ENCODE data around the gene SLC7A6. TPM values are rescaled to one million over a fixed set of nuclear protein-coding genes. Genes with fewer than 3 reads are reported as not detected.
"Not testable (repeated sequence)": the region's sequence is repeated elsewhere in the genome, so short reads cannot be mapped to it uniquely, and the experiment has no call there.

The SLC7A6 gene
- total RNA-seq, 1 experiment from 2014 or later, result 19.3 TPM

- DNase-seq (ENCODE audit: low read depth), result no peak
These were observed 19.0 kb downstream of the SLC7A6 start for GRCh38 chr16:68283346-68283745.

GRCh38 chr16:68283801-68284598, 19.7 kb downstream of the SLC7A6 start:
- no peak for DNase-seq (ENCODE audit: low read depth)

GRCh38 chr16:68284847-68285246, 20.5 kb downstream of the SLC7A6 start:
- DNase-seq (ENCODE audit: low read depth), result no peak

DNA sequence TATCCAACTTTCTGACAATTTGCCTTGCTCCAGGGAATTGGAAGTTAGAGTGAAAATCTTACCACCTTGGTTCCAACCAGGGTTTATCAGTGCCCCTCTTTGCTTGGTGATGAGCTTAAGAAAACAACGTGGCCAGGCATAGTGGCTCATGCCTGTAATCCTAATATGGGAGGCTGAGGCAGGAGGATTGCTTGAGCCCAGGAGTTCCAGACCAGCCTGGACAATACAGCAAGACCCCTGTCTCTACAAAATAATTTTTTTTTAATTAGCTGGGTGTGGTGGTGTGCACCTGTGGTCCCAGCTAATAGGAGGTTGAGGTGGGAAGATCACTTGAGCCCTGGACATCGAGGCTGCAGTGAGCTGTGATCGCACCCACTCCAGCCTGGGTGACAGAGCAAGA, 21.4 kb downstream of the SLC7A6 start:
- no peak for DNase-seq (ENCODE audit: low read depth)

- no peak for DNase-seq (ENCODE audit: low read depth)
These were observed 22.1 kb downstream of the SLC7A6 start for GRCh38 chr16:68286153-68287074.

DNA sequence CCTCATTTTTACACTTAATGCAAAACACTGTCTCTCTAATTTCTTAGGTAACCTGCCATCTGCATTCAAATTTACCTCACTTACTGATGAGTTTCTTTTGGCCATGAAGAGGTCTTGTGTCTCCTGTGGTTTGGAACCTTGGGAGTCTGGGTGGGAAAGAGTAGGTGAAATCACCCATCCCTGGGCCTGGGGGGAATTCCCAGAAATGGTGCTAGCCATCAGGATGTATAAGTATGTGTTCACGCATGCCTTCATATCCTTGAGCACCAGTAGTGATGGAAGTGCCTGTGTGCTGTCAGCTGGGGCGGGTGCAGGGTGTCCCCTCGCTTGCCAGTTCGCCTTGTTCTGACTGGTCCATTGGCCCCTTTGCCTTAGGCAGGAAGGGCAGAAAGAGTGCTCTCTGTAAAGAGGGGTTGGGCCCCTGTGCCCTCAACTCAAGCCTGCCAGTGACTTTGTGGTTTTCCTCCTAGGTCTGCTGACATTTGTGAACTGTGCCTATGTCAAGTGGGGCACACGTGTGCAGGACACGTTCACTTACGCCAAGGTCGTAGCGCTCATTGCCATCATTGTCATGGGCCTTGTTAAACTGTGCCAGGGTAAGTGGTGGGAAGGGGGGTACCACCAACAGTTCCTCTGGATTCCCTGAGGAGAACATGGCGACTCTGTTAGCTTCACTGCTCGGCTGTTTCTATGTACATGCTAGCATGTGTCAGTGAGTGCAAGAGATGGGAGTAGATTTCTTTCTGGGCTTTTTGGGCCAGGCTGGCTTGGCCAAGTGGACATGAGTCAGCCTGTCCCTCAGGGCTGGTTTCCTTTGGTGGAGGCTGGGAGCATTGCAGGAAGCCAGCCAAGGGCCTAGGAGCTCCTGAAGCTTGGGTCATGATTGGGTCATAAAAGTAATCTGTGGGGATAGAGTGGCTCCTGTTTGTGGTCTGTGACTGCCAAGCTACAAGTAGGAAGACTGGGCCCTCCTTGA, 23.2 kb downstream of the SLC7A6 start:
- DNase-seq (ENCODE audit: low read depth), result peak; percentile 92

- DNase-seq (ENCODE audit: low read depth), result no peak
These were observed 23.9 kb downstream of the SLC7A6 start for GRCh38 chr16:68288252-68288650.

GRCh38 chr16:68288796-68289195, 24.5 kb downstream of the SLC7A6 start:
- not testable (repeated sequence) for DNase-seq (ENCODE audit: low read depth)

DNA sequence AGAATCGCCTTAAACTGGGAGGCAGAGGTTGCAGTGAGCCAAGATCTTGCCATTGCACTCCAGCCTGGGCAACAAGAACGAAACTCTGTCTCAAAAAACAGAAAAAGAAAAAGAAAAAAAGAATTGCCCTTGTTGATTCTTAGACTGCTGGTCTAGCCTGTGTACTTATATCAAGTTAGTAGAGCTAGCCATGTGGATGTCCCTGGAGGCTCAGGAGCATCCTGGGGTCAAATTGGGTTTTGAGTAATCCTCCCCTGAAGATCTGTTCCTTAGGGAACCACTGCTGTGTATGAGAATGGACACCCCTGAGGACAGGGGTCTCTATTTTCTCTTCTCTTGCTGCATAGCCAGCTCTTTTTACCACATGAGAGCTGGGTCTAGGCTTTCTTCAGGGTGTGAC, 24.9 kb downstream of the SLC7A6 start:
- no peak for DNase-seq (ENCODE audit: low read depth)

- no peak for DNase-seq (ENCODE audit: low read depth)
These were observed 25.4 kb downstream of the SLC7A6 start for GRCh38 chr16:68289621-68290329.

DNA sequence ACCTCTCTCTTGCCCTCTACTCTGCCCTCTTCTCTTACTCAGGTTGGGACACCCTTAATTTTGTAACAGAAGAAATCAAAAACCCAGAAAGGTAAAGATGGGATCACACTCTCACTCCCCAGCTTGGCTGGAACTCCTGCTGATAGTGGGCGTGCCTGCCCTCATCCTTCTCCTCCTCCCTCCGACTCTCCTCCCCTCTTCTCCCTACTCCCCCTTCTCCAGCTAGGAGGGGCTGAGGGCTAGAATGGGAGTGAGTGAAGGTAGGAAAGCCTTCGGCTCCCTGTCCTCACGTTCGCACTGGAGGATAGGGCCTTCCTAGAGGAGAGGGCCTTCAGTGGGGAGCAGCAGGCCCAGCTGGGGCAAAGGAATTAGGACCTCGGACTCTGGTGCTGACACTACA, 26.1 kb downstream of the SLC7A6 start:
- no peak for DNase-seq (ENCODE audit: low read depth)

- DNase-seq (ENCODE audit: low read depth), result no peak
These were observed 26.9 kb downstream of the SLC7A6 start for GRCh38 chr16:68291227-68291626.

GRCh38 chr16:68292425-68292824, 28.1 kb downstream of the SLC7A6 start:
- DNase-seq (ENCODE audit: low read depth), result no peak

- no peak for DNase-seq (ENCODE audit: low read depth)
These were observed 32.0 kb downstream of the SLC7A6 start for GRCh38 chr16:68296291-68296690.

- no peak for DNase-seq (ENCODE audit: low read depth)
These were observed 32.4 kb downstream of the SLC7A6 start for GRCh38 chr16:68296693-68297092.

DNA sequence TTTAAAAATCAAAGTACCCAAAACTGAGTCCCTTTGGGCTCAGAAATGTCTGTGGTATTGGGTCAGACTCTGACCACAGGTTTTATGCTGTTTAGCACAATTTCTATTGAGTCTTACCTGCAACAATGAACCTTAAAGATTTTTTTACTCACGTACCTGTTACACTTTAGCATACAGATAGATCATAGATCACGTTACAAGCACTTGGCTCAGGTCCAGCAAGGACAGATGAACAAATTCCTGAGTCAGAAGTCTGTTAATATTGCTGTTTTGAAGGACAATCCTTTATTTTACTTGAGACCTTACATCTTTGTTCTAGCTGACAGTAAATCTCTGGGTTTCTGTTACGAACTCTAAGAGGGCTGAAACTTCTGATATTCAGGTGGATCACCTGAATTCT, 33.6 kb downstream of the SLC7A6 start:
- peak; percentile 34 for DNase-seq (ENCODE audit: low read depth)

DNA sequence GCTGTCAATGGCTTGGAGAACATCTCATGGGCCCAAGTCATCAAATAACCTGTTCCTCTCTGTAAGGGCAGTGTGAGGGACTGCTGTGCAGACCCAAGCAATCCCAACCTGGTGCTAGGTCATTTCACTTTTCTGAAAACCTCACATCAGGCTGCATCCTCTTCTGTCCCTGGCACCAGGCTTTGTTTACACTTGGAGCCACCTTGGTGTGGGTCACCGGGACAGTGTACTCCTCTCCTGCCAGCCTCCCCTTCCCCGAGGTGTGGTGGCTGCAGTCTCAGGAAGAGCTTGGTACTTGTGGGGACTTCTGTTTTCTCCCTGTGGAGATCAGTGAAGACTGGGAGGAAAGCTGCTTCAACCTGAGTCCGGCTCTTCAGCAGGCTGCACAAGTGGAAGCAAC, 34.0 kb downstream of the SLC7A6 start:
- no peak for DNase-seq (ENCODE audit: low read depth)

DNA sequence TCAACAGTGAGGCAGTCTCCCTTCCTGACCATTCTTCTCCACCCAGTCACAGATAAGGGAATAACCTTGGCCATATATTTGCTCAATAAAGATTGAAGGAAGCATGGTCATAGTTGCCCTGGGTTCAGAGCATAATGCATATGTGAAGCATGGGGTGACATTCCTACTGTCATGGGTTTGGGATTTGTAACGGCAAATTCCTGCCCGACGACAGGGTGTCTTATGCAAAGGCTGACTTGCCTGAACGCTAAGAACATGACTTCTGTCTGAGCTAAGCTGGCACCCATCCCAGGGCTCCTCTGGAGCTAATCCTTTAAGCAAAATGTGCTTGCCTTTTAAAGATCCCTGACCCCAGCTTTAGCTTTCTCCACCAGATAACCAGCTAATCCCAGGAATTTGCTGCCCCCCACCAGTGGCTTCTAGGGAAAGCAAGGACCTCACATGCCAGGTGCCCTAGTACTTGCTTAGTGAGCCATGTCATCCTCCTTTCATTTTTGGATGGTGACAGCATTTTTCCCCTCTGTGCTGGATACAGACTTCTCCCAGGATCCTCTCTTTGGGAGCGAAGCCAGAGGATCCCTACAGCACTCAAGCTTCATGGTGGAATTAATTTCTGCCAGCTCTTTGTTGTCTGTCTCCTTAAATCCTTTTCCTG, 34.7 kb downstream of the SLC7A6 start:
- DNase-seq (ENCODE audit: low read depth), result peak; percentile 65

GRCh38 chr16:68299571-68300453, 35.5 kb downstream of the SLC7A6 start:
- DNase-seq (ENCODE audit: low read depth), result no peak

Data from LHCN-M2 (cell line).